ENCODE data around the gene GDPD1.
"Not testable (repeated sequence)": the region's sequence is repeated elsewhere in the genome, so short reads cannot be mapped to it uniquely, and the experiment has no call there.

GDPD1 gene

GRCh38 chr17:59220328-59221158, at the start of gene GDPD1:
Gene GDPD1, plus strand, starts transcription at chr17:59220511. Its CDS starts 99 bp downstream, at chr17:59220610.
- DNase-seq (ENCODE audit: low read depth, low spot score) = peak; percentile 70

DNA sequence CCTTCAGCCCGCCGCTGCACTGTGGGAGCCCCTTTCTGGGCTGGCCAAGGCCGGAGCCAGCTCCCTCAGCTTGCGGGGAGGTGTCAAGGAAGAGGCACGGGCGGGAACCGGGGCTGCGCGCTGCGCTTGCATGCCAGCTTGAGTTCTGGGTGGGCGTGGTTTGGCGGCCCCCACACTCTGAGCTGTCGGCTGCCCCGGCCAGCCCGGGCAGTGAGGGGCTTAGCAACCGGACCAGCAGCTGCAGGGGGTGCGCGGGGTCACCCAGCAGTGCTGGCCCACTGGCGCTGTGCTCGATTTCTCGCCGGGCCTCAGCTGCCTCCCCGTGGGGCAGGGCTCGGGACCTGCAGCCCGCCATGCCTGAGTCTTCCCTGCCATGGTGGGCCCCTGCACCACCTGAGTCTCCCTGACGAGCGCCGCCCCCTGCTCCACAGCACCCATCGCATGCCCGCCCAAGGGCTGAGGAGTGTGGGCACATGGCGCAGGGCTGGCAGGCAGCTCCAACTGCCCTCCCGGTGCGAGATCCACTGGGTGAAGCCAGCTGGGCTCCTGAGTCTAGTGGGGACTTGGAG, 47.8 kb upstream of the GDPD1 start:
- no peak for DNase-seq (ENCODE audit: low read depth, low spot score)

DNA sequence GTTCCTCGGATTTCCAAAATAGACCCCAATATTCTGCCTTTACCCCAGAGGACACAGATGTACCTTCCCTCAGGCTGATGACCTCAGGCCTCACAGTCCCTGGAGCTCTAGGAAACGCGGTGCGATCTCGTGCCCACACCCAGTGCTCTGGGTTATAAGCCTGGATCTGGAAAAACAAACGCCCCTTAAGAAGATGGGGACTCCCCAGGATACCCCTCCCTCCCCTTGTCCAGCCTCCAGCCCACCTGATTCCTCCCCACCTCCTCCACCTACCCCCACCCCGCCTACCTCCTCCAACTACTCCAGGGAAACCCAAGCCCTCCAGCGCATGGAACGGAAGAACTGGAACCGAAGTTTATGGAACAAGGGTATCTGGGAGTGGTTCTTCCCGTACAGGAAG, 45.6 kb upstream of the GDPD1 start:
- no peak for DNase-seq (ENCODE audit: low read depth, low spot score)

DNA sequence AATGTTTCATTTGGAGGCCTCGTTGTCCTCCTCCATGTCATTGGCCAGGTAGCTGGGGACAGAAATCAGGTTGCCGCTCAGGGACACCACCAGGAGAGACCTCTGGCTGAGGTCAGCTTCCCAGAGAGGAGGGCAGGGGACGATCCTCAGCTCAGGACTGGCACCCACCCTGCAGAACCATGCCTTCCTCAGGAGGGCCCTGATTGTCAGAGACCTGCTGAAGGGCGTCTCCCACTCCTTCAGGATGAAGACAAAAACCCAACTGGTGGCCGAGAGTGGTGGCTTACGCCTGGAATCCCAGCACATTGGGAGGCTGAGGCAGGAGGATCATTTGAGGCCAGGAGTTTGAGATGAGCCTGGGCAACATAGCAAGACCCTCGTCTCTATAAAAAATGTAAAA, 45.2 kb upstream of the GDPD1 start:
- DNase-seq (ENCODE audit: low read depth, low spot score) = no peak

DNA sequence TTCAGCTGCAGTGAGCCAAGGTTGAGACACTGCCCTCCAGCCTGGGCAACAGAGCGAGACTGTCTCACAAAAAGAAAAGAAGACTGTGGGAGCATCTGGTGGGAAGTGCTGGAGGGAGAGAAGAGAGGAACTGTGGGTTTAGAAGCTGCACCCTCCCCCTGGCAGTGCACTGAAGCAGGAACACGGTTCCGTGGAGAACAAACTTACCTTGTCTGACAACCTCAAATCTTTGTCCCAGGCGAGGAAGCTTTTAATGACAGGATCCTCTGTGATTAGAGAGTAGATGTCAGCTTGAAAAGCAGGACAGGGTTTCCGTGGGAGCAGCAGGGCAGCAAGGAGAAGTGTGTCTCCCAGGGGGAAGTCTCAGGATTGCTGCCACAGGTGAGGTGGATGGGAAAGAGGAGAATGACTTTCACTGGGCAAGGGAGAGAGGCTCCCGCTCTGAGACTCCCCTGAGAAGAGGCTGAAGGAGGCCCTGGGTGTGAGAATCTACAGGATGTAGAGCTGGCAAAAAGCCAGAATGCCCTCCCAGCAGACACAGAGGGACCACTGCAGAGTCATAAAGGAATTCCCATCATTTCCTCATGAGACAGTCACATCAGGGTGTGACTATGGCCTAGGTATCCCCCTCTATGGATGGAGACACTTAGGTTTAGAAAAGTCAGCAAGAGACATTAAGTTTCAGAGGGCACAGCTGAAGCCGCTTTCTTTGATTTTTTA, 41.9 kb upstream of the GDPD1 start:
- no peak for DNase-seq (ENCODE audit: low read depth, low spot score)

- not testable (repeated sequence) for DNase-seq (ENCODE audit: low read depth, low spot score)
These were observed 40.7 kb upstream of the GDPD1 start for GRCh38 chr17:59179601-59180000.

GRCh38 chr17:59180626-59181025, 39.7 kb upstream of the GDPD1 start:
- DNase-seq (ENCODE audit: low read depth, low spot score) = no peak

DNA sequence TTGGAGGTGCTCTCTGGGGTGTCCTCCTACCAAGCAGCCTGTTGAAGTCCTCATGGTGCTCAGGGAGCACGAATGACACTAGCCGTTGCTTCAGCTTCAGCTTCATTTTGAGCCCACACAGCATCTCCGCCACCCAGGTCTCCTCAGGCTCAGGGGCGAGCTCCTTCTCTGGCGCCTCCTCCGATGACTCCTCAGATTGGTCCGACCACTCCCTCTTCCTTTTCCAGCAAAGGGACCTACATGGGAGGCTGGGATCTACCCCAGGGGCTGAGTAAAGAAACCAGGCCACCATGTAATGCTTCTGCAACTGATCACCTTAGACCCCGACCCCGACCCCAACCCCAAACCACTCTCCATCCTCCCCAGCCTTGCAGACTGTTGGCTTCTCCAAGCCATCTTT, 38.8 kb upstream of the GDPD1 start:
- no peak for DNase-seq (ENCODE audit: low read depth, low spot score)

GRCh38 chr17:59185997-59186396, 34.3 kb upstream of the GDPD1 start:
- DNase-seq (ENCODE audit: low read depth, low spot score) = no peak

DNA sequence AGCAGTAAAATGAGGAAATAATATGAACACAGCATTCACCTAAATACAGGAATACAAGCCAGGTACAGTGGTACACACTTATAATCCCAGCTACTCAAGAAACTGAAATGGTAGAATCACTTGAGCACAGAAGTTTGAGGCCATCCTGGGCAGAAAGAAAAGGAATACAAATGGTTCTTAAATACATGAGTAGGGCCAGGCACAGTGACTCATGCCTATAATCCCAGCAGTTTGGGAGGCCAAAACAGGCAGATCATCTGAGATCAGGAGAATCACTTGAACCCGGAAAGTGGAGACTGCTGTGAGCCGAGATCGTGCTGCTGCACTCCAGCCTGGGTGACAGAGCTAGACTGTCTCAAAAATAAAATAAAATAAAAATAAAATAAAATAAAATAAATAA, 33.5 kb upstream of the GDPD1 start:
- DNase-seq (ENCODE audit: low read depth, low spot score) = no peak

GRCh38 chr17:59190806-59191205, 29.5 kb upstream of the GDPD1 start:
- no peak for DNase-seq (ENCODE audit: low read depth, low spot score)

DNA sequence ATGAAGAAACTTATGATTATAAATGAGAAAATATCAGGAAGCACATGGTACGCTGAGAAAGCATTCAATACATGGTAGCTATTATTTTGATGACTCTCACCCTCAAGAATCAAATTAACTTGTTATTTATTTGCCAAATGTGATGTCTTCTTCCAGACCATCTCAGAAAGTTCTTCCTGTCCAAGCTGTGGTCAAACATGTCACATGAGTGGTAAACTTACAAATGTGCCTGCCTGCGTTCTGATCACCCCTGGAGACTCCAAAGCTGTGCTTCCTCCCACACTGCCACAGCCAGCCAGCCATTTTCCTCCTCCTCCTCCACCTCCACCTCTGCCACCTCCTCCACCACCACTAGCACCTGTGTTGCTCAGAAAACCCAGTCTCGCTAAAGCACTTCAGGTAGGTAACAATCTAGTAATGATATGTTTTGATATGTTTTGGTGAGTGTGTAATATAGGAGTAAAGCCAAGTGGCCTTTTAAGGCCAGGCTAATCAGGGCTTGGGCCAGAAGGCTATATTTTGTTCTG, 26.9 kb upstream of the GDPD1 start:
- no peak for DNase-seq (ENCODE audit: low read depth, low spot score)

- DNase-seq (ENCODE audit: low read depth, low spot score) = no peak
These were observed 20.9 kb upstream of the GDPD1 start for GRCh38 chr17:59199398-59199797.

DNA sequence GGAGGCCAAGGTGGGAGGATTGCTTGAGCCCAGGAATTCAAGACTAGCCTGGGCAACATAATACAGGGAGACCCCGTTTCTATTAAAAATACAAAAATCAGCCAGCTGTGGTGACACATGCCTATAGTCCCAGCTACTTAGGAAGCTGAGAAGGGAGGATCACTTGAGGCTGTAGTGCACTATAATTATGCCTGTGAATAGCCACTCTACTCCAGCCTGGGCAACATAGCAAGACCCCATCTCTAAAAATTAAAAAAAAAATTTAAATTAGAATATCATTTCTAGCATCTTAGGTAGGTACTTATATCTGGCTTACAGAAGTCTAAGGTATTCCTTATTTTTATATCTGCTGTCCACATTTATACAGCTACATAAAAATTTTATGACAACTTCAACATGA, 18.0 kb upstream of the GDPD1 start:
- no peak for DNase-seq (ENCODE audit: low read depth, low spot score)

- no peak for DNase-seq (ENCODE audit: low read depth, low spot score)
These were observed 941 bp upstream of the GDPD1 start for GRCh38 chr17:59219370-59219769.

GRCh38 chr17:59219992-59220327, 351 bp upstream of the GDPD1 start:
- no peak for DNase-seq (ENCODE audit: low read depth, low spot score)

DNA sequence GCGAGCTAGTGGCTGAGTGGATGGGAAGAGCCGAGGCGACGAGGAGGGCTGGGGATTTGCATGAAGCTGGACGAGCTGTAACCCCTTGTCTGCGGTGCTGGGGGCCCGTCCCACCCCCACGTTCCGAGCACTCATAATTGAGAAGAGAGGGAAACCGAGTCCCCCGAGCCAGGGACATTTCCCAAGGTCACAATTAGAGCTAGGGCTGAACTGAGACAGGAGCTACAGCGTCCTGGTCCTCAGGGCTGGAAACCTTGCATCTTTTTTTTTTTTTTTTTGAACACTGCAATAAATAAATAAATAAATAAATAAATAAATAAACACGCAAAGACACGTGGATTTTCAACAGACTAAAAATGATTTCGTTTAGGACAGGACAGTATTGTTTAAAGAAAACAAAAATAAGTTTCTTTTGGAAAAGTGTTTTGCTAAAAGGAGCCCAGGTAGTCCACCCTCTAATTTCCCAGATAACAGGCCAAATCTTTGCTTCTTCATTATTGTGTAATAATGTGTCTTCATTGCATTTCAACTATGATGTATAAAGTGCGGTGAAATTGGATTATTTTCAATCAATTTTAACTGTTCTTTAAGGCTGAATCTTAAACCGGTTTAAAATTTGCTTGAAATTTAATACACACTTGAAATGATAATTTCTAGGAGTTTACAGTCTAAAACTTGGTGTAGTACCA, 992 bp downstream of the GDPD1 start:
- no peak for DNase-seq (ENCODE audit: low read depth, low spot score)

DNA sequence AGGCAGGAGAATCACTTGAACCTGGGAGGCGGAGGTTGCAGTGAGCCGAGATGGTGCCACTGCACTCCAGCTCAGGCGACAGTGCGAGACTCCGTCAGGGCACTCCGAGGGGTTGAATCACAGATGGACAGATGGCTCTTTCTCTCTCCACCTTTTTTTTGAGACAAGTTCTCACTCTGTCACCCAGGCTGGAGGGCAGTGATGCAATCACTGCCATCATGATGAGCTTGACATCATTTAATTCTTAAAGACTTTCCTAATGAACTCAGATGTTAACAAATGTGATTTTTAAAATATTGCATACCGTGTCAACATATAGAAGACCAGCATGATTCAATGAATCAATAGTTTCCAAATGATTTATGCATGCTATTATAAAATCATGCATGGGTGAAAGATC, 3.5 kb downstream of the GDPD1 start:
- DNase-seq (ENCODE audit: low read depth, low spot score) = no peak

DNA sequence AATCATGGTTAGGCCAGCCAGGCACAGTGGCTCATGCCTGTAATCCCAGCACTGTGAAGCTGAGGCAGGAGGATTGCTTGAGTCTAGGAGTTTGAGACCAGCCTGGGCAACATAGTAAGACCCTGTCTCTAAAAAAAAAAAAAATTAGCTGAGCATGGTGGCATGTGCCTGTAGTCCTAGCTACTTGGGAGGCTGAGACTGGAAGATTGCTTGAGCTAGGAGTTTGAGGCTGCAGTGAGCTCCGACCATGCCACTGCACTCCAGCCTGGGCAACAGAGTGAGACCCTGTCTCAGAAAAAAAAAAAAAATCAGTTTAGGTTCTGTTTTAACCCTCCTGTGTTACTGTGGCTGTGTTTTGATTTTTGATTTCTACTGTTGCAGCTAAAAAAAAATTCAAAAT, 8.3 kb downstream of the GDPD1 start:
- DNase-seq (ENCODE audit: low read depth, low spot score) = not testable (repeated sequence)

DNA sequence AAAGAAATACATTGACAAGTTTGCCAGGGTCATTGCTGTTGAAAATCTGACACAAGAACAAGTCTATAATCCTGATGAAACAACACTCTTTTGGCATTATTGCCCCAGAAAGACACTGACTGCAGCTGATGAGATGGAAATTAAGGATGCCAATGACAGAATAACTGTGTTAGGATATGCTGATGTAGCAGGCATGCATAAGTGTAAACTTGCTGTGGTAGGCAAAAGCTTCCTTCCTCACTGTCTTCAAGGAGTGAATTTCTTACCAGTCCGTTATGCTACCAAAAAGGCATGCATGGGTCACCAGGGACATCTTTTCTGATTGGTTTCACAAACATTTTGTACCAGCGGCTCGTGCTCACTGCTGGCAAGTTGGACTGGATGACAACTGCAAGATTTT, 10.5 kb downstream of the GDPD1 start:
- no peak for DNase-seq (ENCODE audit: low read depth, low spot score)

DNA sequence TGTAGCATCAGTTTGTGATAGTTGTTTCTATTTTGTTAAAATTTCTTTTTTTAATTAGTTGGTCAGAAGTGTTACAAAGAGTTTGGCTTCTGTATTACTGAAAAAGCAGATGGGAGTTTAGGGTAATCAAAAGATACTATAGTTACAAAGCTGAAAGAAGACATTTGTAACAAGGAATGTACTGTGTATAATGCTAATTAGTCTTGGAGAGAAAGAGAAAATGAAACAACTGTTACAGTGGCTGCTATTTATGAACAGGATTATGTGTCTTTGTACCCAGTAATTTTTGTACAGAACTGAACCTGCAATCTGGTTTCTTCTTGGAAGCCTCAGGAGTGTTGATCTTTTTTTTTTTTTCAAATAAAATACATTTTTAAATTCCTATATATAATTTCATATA, 14.3 kb downstream of the GDPD1 start:
- DNase-seq (ENCODE audit: low read depth, low spot score) = no peak

GRCh38 chr17:59238906-59239305, 18.6 kb downstream of the GDPD1 start:
- DNase-seq (ENCODE audit: low read depth, low spot score) = no peak

Measured in iPS DF 19.7 (cell line).